Spleen (tissue), 7 donors: ENCODE measurements around the gene PIK3CG.

ENCODE experiments used
- CTCF ChIP-seq, 11 experiments: fragments of 200-600 bp in 7 of 11; fragments of 450-650 bp in 4 of 11; sonication (generic) in 4 of 11; IDR thresholded peaks in 8 of 11; conservative IDR thresholded peaks in 3 of 11; 1 replicate in 7 of 11; 2 replicates in 4 of 11; pipeline versions ENCODE4 v1.4.0 to v1.8.0; 2016 to 2021; ENCODE audit warnings: antibody characterized with exemption in 11 of 11, inconsistent platforms in 4 of 11, mild to moderate bottlenecking in 1 of 11
- POLR2A ChIP-seq, 3 donors: fragments of 450-650 bp; IDR thresholded peaks; one replicate each; pipeline ENCODE4 v1.5.1; 2017; ENCODE audit warnings: antibody characterized with exemption in 3 of 3, mild to moderate bottlenecking in 1 of 3
- POLR2AphosphoS5 ChIP-seq, 3 donors: sonication (generic); formaldehyde crosslinking; IDR thresholded peaks; one replicate each; pipeline ENCODE4 v1.5.1; 2017; ENCODE audit warnings: antibody characterized with exemption in 3 of 3
- donor health status: DM: no; HTN: no; CAD: no; lungs with moderate emphysema.
- donor health status: DM: no; HTN: no; CAD: no.
- donor health status: DM: no; HTN: no; CAD: no.

DNA sequence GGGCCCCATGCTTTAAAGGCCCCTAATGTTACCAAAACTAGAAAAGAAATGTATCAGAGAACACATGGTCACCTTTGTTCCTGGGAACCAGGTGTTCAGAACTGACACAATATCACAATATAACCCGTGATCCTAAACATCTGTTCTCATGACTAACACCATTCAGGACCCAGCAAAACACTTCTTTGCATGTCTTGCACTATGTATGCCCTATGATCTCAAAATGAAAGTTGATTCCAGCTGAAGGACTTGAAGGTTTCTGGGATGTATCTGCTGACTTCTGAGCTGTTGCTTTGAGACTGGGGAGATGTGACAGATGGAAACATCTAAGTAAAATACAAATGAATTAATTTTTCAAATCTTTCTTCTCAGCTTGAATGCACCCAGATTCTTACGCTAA lies 37.5 kb upstream of the PIK3CG start:
- no peak for TF ChIP-seq POLR2AphosphoS5 (IDR thresholded peaks at IDR 0.05)
- no peak for TF ChIP-seq CTCF (IDR thresholded peaks at IDR 0.05 in 8 of 11, conservative IDR thresholded peaks at IDR 0.05 in 3 of 11)
- no peak for TF ChIP-seq POLR2A (IDR thresholded peaks at IDR 0.05)
